AG08396 (cell line): Measurements from ENCODE around the gene UQCC3.
"Not testable (repeated sequence)": the region's sequence is repeated elsewhere in the genome, so short reads cannot be mapped to it uniquely, and the experiment has no call there.

Experiments used
- DNase-seq: peaks from one replicate; pipeline ENCODE4 v3.0.0; 2012; ENCODE audit warnings: low spot score, mixed read lengths

The UQCC3 gene

DNA sequence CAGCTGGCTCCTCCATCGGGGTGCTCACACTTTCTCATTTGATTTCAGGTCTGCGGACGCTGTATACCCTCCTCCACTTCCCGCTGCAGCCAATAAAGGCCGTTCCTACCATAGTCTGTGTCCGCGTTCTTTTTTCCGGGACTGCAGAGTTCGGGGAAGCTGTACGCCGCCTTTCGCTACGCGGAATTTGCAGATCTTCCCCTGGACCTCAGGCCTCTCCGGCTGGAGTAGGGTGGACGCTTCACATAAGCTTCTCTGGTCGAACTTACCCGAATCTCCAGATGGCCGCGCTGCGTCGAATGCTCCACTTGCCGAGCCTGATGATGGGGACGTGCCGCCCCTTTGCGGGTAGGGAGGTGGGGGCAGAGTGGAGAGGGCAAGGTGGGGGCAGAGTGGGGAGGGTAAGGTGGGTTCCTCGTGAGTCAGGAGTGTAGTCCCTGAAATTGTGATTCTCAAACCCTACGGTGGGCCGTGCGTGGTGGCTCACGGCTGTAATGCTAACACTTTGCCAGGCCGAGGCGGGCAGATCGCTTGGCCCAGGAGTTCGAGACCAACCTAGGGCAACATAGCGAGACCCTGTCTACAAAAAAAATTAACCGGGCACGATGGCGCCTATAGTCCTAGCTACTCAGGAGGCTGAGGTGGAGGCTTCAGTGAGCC is 5.7 kb upstream of the UQCC3 start:
- DNase-seq: peak; percentile 60

DNA sequence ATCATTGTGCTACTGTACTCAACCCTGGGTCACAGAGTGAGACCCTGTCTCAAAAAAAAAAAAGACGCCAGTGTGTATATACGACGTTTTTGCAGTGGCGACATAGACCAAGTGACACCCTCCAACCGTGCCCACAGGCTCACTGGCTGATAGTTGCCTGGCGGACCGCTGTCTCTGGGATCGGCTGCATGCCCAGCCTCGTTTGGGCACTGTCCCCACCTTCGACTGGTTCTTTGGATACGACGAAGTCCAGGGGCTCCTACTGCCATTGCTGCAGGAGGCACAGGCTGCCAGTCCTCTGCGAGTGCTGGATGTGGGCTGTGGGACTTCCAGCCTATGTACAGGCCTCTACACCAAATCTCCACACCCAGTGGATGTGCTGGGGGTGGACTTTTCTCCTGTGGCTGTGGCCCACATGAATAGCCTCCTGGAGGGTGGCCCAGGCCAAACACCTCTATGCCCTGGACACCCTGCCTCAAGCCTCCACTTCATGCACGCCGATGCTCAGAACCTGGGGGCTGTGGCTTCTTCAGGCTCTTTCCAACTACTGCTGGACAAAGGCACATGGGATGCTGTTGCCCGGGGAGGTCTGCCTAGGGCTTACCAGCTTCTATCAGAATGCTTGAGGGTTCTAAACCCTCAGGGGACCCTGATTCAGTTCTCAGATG is 5.1 kb upstream of the UQCC3 start:
- no peak for DNase-seq

DNA sequence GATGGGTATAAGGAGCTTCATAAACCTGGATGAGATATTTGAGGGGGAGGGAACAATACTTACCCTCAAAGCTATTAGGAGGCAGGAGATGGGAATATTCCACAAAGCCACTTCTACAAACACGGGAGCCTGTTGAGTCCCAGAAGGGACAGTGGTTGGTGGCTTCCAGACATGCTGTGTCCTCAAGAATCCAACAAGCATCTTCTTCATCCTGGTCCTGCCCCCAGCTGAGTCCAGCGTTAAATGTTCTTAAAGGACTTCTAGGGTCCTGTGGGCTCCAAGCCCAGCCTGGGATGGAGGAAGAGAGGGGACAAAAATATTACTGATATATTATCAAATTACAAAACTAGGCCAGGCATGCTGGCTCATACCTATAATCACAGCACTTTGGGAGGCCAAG is 4.0 kb upstream of the UQCC3 start:
- DNase-seq: no peak

DNA sequence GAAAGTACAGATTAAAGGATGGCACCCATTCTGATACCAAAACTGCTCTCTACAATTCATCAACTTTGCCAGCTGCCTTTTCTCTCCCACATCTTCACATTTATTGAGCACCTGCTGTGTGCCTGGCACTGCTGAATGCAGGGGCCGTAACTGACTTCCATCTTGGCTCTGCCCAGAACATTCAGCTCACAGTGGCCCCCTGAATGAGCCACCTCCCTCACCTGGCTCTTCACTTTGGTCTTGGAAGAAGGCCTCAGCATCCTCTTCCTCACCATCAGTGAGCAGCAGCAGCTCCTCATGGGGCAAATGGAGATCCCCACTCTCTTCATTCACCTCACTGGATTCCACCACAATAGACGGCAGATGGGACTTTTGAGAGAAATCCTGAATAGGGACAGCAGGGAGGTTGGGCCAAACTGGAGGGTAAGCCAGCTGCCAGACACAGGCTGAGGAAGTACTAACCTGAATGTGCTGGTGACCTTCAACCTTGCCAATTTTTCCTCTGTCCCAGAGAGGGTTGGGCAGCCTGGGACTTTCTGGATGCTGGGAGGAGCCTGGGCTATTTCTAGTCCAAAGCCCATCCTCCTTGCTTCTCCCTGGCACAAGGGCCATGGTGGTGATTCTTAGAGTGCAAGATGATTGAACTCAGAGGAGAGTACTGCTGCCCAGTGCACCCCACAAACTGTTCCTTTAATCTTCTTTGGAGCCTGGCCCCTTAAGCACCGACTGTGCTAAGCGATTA is 1.9 kb upstream of the UQCC3 start:
- DNase-seq: no peak

DNA sequence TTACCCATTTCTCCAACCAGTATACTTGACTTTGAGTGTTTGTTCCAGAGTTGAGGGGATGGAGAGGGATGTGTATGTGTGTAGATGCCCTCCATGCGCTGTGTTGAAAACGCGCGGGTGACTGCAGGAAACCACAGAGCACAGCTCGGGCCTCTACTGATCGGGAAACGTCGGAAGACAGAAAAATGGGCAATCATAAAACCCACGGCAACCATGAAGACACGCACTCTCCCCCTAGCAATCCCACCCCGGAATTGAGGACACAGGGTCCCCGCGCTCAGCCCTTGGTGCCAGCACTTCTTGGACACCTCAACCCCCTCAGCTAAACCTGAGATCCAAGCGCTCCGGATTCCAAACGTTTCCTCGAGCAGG is 251 bp upstream of the UQCC3 start:
- no peak for DNase-seq

DNA sequence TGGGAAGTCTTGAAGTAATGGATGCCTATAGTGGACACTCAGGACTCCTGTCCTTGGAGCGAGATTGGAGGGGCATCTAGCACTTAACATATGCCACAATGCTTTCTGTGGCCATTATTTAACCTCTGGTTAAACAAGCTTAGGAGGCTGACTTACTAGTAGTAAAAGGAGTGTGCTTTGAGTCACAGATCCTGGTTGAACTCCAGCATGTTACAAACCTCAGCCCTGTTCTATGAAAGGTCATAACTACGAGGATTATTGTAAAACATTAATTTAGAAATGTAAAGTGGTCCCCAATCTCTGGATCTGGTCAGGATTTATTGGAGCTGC is 1.7 kb downstream of the UQCC3 start:
- no peak for DNase-seq

DNA sequence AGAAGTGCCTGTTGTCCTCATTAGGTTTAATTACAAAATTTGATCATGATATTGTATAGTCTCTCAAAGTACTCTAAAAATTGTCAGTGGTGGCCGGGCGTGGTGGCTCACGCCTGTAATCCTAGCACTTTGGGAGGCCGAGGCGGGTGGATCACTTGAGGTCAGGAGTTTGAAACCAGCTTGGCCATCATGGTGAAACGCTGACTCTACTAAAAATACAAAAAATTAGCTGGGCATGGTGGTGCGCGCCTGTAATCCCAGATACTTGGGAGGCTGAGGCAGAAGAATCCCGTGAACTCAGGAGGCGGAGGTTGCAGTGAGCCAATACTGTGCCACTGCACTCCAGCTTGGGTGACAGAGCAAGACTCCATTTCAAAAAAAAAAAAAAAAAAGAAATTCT is 3.9 kb downstream of the UQCC3 start:
- not testable (repeated sequence) for DNase-seq

DNA sequence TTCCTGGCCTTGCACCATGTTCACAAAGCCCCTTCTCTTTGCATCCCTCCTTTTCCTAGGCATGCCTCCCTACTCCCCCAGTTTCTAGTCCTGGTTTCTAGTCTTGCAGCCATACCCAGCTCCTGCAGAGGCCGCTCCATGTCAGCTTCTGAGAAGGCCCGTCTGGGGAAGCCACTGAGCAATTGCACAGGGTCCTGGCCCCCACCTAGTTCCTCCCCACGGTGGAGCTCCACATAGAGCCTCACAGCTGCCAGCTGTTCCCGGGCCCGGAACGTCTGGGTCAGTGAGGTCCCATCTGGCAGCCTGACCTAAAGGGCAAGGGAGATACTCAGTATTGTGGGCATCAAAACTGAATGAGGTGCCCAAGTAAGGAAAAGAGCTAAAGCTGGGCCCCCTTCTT is 5.2 kb downstream of the UQCC3 start:
- no peak for DNase-seq

DNA sequence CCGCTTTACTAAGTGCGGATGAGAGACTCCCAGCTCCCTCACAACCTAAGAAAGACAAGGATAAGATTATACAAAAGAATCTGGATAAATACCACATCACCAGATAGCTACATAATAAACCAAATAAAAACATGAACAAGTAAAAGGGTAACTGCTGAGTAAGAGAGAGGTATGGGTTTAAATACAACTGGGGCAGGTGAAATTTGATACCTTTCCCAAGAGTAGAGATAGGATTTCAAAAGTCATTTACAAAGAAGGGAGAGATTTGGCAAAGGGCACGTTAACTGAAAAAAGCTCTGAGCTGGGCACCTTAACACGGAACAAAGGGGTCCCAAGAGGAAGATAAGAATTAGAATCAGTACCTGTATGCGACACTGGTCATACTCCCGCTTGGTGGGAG is 5.7 kb downstream of the UQCC3 start:
- no peak for DNase-seq

DNA sequence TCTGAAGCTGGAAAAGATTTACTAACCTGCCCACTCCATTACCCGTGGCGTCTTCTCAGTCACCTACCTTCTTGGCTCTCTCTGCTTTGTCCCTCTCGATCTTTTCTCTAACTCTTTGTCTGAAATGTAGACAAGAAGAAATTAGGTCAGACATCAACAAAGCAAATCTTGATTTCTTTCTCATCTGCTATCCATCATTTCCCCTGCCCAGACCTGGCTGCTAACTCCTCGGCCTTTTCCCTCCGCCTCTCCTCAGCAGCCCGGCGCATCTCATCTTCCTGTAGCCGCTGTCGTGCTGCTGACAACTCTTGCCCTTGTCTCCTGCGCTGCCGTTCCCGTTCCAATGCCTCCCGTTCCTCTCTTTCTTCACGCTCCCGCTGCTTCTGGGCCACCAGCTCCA is 6.2 kb downstream of the UQCC3 start:
- DNase-seq: no peak

DNA sequence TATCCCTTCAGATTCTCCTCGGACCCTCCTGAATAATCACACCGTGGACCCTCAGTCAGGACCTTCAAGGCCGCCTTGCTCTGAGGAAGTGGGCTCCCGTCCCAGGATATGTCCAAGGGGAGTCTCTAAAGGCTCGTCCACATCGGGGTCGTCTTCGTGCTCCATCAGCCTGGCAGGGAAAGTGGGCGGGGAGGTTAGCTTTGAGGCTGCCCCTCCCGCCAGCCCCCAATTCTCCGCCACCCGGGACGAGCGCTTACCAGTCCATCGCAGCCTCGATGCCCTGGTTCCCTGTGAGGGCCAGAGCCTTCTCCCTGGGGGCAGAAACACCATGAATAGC is 6.9 kb downstream of the UQCC3 start:
- DNase-seq: no peak

DNA sequence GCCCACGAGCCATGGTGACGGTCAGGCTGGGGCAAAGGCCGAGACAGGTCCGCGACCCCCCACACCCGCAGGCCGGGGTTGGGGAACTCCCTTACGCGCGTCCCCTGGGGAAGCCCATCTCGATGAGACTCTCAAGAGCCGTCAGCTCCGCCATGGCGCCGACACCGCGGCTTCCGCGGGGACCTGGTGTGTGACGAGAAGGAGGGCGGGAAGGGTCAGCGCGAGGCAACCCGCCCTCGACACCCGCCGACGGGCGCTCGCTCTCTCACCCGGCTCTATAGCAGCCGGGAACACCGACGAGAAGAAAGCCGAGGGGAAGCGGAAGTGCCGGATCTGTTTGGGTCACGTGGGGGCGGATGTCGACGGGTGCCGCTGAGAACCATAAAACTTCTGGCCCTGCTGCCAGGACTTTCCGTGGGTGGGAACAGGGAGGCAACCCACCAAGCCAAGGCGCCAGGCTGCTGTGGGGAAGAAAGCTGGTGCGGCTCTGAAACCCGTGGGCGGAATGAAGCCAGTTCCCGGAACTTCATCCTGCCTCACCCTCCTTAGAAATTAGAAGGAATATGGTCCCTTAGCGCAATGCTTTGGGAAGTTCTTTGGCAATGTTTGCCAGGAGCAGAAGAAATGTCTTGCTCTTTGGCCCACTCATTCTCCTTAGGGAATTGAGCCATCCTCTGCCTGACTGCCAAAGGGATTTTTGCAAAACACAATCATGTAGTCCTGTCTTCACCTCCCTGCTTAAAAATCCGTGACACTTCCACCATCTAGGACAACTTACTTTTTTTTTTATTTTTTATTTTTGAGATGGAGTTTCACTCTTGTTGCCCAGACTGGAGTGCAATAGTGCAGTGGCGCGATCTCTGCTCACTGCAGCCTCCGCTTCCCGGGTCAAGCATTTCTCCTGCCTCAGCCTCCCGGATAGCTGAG is 7.6 kb downstream of the UQCC3 start, which contains the start of gene UBXN1:
TSS of gene UBXN1 (minus strand) at position 304 of the 927 bp plus-strand sequence. CDS start at position 154, 150 bp downstream.
- peak; percentile 91 for DNase-seq

DNA sequence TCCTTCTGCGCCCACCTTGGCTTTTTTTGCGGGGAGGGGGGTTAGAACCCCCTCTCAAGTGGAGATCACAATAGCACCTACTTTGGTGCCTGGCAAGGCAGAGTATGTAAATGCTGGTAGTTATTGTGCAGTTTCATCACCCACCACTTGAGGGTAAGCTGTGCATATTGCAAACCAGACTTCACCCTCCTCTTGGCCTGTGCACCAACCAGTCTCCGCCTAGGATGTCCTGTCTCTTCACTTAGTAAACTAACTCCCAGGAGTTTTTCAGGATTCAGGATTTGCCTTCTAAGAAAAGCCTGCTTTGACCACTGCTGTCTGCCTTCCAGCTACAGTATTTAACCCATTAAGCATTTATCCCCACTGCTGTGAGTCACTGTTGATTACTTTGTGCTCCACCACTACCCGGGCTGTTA is 9.4 kb downstream of the UQCC3 start:
- peak; percentile 83 for DNase-seq

DNA sequence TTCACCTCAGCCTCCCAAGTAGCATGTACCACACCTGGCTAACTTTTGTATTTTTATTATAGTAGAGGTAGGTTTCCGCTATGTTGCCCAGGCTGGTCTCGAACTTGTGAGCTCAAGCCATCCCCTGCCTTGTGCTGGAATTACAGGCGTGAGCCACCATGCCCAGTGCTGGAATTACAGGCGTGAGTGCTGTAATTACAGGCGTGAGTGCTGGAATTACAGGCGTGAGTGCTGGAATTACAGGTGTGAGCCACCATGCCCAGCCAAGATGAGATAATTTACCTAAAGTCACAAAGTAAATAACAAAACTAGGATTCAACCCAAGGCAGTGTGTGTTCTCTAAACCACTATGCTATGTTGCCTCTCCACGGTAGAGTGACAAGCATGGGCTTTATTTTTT is 11.0 kb downstream of the UQCC3 start:
- no peak for DNase-seq

DNA sequence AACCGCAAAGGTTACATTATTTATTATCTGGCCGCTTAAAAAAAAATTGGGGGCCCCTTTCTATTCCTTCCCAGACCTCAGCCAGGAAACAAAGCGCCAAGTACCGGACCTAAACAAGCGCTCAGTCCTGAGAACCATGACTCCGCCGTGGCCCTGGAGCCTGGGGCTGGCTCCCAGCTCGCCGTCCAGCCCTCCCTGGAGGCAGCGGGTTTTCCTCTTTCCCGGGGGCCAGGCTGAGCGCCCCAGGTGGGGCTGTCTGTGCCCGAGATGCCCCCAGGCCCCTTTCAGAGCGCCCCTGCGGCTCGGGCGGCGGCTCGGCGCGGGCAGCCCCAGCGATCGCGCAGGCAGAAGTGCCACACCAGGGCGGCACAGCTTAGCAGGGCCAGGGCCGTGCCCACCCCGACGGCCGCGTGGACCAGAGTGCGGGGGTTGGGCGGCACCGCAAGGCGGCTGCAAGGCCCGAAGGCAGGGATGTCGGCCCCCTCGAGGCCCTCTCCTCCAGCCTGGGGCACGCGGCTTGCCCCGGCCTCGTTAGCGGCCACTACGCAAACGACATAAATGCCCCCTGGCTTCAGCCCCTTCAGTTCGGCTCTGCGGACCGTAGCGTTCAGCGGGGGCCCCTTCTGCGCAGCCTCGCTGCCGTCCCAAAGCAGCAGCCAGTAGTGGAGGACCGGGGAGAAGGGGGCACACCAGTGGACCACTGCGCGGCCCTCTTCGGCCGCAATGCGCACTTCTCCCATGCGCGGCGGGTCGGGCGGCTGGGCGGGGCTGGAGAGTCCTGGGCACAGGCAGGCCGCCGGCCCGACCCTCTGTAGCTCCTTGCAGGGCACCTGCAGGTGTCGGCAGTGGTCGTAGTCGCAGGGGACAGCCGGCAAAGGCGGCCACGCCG is 16.3 kb downstream of the UQCC3 start:
- DNase-seq: no peak

DNA sequence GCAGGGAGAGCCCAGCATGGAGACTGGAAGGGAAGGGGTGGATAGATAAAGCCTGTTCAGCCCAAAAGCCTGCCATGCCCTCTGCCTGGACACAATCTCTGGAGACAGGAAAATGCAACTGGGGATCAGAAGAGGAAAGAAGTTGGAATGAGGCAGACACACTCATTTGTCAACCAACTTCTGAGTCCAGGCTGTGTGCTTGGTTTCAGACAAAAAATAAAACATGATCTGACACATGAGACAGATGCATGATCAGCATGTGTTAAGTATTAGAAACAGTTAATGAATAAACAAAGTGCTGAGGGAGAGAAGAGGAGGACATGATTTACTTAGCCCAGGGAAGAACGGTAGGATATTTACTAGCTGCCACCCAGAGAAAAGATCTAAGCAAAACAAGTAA is 17.0 kb downstream of the UQCC3 start:
- DNase-seq: no peak

DNA sequence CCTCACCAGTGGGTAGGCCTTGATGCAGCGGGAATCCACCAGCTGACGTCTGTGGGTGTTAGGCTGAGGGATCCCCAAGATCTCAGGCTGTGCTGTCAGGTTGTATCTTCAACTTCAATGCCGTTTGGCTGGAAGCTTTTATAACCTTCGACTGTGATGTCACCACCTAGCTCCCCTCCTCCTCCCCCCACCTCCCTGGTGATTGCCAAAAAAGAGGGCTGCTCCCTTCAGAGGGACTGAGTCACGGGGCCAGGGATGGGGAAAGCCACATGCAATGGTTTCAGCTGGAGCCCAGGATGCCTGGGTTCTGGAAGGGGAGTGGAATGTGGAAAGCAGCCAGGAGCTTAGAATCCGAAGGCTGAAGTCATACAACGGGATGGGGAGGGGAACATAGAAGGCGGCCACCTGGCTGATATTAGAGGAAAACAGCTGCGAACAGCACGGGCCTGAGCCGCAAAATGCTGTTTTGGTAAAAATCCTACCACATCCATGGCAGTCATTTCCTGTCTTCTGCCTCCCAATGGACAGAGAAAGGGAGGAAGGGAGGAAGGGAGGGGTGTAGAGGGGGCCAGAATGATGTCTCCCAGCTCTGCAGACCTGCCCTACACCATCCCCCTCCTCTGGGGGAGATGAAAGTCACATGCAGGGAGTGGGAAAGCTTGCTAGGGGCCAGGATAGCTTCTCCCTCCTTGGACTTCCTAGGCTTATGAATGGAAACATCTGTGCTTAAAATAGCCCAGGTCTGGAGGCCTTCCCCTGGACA is 18.1 kb downstream of the UQCC3 start, which contains the start of gene LRRN4CL:
TSS of gene LRRN4CL (minus strand) at position 110 of the 763 bp plus-strand sequence. CDS start 1,022 bp downstream, outside the sequence.
- DNase-seq: peak; percentile 92

DNA sequence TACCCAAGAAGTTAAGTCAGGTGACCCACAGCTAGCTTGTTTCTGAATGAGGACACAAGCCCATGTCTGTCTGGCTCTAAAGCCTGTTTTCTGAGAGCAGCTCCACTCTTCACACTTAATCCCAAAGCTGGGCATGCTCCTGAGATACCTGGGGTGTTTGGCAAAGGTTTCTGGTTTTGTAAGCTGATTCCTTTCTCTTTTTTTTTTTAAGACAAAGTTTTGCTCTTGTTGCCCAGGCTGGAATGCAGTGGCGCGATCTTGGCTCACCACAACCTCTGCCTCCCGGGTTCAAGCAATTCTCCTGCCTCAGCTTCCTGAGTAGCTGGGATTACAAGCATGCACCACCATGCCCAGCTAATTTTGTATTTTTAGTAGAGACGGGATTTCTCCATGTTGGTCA is 22.2 kb downstream of the UQCC3 start:
- DNase-seq: not testable (repeated sequence)

DNA sequence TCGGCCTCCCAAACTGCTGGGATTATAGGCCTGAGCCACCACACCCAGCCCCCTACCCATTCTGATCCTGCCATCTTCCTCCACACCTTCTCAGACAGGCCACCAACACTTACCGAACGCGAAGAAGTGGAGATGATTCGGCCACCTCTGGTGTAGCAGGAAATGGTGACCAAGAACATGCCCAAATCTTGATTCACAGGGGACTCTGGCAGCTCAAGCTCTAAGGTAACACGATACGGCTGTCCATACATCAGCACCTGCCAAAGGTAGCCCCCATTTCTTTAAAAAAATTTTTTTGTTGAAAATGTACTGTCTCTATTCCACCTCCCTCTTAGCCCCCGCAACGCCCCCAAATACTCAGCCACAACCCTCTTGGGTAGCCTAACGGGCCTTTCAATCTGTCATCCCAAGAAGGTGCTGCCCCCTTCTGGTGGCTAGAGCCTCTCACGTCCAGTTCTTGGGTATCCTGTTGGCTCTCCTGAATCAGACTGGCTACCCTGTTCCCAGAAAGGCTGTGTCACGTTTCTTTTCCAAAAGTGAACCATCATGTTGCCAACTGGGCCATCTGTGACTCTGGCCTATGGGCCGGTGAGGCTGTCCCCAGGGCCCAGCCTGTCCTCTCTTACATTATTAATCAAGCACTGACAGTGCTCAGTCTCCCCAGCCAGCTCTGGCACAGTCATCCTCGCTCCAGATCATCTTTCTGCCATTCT is 23.1 kb downstream of the UQCC3 start:
- peak; percentile 79 for DNase-seq

DNA sequence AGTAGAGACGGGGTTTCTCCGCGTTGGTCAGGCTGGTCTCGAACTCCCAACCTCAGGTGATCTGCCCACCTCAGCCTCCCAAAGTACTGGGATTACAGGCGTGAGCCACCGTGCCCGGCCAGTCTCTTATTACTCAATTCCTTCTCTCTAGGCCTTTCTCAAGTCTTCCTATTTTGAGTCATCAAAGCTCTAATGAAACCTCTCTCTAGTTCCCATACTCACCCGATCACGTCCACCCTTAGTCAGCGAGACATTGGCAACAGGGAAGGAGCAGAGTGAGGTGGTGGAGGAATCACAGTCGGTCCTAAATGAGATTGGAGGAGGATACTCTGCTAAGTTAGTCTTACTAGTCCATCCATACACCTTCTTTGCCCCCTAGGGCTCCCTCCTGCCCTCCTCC is 30.8 kb downstream of the UQCC3 start:
- DNase-seq: no peak
